Activated CD8-positive, alpha-beta T cell treated with anti-CD3 and anti-CD28 coated beads for 36 hours (primary cell): ENCODE data around the gene UBA3. TPM values are rescaled to one million over a fixed set of nuclear protein-coding genes. Genes with fewer than 3 reads are reported as not detected.

Experiments
- ATAC-seq: fragments of 200-7000 bp; cut with Tn5 transposase; one replicate; pipeline ENCODE4 v1.10.0; 2021; ENCODE audit warnings: mild to moderate bottlenecking, moderate library complexity
- CTCF ChIA-PET: fragments of 350-600 bp; sonication (Branson Sonifier 250); formaldehyde crosslinking; loops from one replicate; lab custom pipeline; 2021; ENCODE audit warnings: antibody characterized with exemption; lab: Charles Lee
- POLR2A ChIA-PET: fragments of 350-600 bp; sonication (Branson Sonifier 250); formaldehyde crosslinking; loops from one replicate; lab custom pipeline; 2021; ENCODE audit warnings: antibody characterized with exemption; lab: Charles Lee
- DNase-seq: peaks from one replicate; pipeline ENCODE4 v3.0.0-alpha.2; 2020
- H3K27ac Mint-ChIP-seq: one replicate; pipeline ENCODE4 v1.8.0; 2021; ENCODE audit warnings: mild to moderate bottlenecking, mixed read lengths
- H3K27me3 Mint-ChIP-seq: one replicate; pipeline ENCODE4 v1.8.0; 2021; ENCODE audit warnings: mixed read lengths
- H3K36me3 Mint-ChIP-seq: one replicate; pipeline ENCODE4 v1.8.0; 2021; ENCODE audit warnings: low read depth, mixed read lengths
- H3K4me1 Mint-ChIP-seq: one replicate; pipeline ENCODE4 v1.8.0; 2021; ENCODE audit warnings: low read depth, mixed read lengths
- H3K4me3 Mint-ChIP-seq: one replicate; pipeline ENCODE4 v1.8.0; 2021; ENCODE audit warnings: mild to moderate bottlenecking, moderate library complexity, mixed read lengths
- H3K9me3 Mint-ChIP-seq: one replicate; pipeline ENCODE4 v1.8.0; 2021; ENCODE audit warnings: mixed read lengths
- intact Hi-C: fragments of 100-400 bp; cut with micrococcal nuclease; formaldehyde crosslinking; loops from one replicate; pipeline ENCODE4 v1.10.0; 2022
- total RNA-seq, 2 experiments: library from RNA; stranded (reverse); gene quantifications; one replicate each; pipeline ENCODE4 v1.2.3, GENCODE V29; 2021
- TF ChIP-seq, protein P1 (sequence below): fragments of 200-600 bp; IDR thresholded peaks from one replicate; pipeline ENCODE4 v1.8.0; 2022; ENCODE audit warnings: antibody characterized with exemption, mild to moderate bottlenecking

UBA3 gene
- total RNA-seq, 2 experiments from 2014 or later: 72.7 to 75.6 TPM

DNA sequence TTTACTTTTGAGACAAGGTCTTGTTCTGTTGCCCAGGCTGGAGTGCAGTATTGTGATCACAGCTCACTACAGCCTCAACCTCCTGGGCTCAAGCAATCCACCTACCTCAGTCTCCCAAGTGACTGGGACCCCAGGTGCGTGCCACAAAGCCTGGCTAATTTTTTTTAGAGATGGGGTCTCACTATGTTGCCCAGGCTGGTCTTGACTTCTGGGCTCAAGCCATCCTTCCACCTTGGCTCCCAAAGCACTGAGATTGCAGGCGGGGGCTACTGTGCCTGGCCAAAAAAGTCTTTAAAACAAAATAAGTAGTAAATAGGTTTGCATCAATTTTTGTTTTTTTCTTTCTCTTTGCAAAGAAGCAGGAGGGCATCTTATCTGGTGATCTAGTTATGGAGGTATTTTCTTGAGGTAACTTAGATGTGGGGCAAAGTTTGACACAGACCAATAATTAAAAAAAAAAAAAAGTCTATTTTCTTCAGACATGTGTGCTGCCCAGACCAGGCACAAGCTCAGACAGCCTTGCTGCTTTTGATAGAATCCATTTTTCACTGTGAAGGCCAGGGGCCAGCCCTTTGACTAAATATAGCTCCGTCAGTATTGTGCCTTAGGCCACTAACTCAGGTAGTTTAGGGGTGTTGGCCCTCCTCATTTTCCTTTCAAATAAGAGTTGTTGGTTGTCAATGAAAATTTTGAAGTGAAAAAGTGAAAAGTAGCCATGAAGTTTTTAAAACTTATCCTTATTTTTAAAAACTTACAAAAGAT is 7.0 kb upstream of the UBA3 start:
- H3K4me1 Mint-ChIP-seq: peaks cover 62% of the 10 kb centered on the region
- no peaks in the 10 kb centered on the region for H3K9me3 Mint-ChIP-seq
- intact Hi-C loops: no loop called here
- peak overlapping the region; percentile 99 for H3K4me3 Mint-ChIP-seq
- ChIA-PET CTCF (interaction anchor here (1.0 to 3.0 kb wide), 5 partner anchors 18 to 75 kb away, joined by 4 to 11 read pairs (median 4); partner anchors contain the start of gene TMF1), POLR2A (interaction anchor here (0.6 to 1.8 kb wide), 8 partner anchors 9 to 72 kb away, joined by 3 to 8 read pairs (median 3); no protein-coding TSS in a partner anchor)
- H3K36me3 Mint-ChIP-seq: peaks cover 40% of the 10 kb centered on the region
- TF ChIP-seq, protein P1, sequence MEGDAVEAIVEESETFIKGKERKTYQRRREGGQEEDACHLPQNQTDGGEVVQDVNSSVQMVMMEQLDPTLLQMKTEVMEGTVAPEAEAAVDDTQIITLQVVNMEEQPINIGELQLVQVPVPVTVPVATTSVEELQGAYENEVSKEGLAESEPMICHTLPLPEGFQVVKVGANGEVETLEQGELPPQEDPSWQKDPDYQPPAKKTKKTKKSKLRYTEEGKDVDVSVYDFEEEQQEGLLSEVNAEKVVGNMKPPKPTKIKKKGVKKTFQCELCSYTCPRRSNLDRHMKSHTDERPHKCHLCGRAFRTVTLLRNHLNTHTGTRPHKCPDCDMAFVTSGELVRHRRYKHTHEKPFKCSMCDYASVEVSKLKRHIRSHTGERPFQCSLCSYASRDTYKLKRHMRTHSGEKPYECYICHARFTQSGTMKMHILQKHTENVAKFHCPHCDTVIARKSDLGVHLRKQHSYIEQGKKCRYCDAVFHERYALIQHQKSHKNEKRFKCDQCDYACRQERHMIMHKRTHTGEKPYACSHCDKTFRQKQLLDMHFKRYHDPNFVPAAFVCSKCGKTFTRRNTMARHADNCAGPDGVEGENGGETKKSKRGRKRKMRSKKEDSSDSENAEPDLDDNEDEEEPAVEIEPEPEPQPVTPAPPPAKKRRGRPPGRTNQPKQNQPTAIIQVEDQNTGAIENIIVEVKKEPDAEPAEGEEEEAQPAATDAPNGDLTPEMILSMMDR: no peak
- peak overlapping the region; percentile 88 for H3K27ac Mint-ChIP-seq
- ATAC-seq: no peak
- no peaks in the 10 kb centered on the region for H3K27me3 Mint-ChIP-seq
- no peak for DNase-seq

DNA sequence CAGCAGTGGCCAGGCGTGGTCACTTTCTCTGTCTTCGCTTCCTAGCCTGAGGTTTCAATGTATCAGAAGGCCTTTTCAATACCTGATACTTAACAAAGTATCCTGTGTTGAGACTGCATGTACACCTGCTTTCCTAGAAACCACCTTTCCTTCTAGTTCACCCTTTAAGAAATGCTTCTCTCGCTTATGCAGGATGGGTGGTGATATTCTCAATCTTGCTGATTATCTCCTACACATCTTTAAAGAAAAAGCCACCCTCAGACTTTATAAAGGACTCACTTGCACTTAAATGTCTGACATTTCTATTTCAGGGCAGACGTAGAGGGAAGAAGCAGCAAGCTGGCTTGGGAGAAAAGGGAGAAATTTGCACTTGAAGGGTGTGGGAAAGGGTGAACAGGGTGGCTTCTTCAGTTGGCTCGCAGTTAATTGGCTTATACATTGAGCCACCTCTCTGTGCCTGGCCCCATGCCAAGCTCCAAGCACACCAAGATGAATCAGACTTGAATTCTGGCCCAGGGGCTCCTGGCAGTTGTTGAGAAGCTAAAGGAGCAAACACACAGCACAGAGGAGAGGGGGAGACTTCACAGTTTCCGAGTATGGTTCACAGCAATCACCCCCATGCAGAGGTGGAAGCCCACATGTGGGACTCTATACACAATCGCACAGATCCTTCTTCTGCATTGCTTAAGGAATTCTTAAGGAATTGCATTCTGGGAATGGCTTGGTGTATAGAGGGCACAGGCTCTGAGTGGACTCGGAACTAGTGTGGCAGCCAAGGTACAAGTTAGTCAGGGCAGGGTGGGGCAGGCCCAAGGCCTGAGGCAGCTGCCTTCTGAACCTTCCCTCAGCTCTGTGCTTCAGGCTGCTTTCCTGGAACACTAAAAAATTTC is 5.9 kb upstream of the UBA3 start:
- intact Hi-C loops: no loop called here

DNA sequence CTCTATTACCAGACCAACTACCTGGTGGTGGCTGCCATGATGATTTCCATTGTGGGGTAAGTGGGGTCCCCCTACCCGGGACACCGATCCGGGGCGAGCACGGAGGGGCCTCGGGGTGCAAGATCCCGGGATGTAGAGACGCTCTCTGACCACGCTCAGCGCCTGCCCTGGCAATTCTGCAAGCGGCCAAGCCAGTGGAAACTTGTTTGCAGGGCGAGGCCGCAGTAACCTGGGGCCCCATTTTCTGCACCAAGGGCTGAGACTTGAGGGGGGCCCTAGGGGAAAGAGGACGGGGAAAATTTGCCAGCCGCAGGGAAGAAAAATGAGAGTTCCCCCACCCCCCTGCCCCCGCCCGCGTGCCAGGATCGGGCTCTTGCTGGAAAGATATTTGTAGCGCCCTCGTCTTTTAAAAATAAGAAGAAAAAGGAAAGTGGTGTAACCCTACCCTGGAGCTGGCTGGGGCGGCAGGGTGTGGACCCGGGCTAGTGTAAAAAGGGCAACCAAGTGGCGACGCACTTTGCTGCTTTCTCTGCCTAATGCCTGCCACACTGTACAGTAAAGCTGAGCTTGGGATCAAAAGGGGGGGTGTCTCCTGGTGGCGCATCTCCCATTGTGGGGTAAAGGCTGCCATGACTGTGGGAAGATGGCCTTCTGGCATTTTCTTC is 5.1 kb upstream of the UBA3 start:
- no peaks in the 10 kb centered on the region for H3K27me3 Mint-ChIP-seq
- peak overlapping the region; percentile 99 for H3K4me3 Mint-ChIP-seq
- peak overlapping the region; percentile 98 for H3K27ac Mint-ChIP-seq
- H3K4me1 Mint-ChIP-seq: peaks cover 65% of the 10 kb centered on the region
- ChIA-PET POLR2A (interaction anchor here (0.8 to 4.0 kb wide), 4 partner anchors 10 to 33 kb away, joined by 3 to 29 read pairs (median 6); partner anchors contain the start of gene TMF1), CTCF (interaction anchor here (1.1 to 3.0 kb wide), 4 partner anchors 8 to 35 kb away, joined by 3 to 11 read pairs (median 5); partner anchors contain the start of gene TMF1)
- DNase-seq (peak; percentile 38), ATAC-seq (no peak)
- no peaks in the 10 kb centered on the region for H3K9me3 Mint-ChIP-seq
- H3K36me3 Mint-ChIP-seq: peaks cover 33% of the 10 kb centered on the region
- TF ChIP-seq, protein P1: no peak
- intact Hi-C loops: no loop called here

More for the DNA sequence above, 5.9 kb upstream of the UBA3 start:
- DNase-seq (peak; percentile 93), ATAC-seq (peak; percentile 39)
- ChIA-PET CTCF (interaction anchor here (0.9 to 3.0 kb wide), 2 partner anchors 29 to 34 kb away, joined by 3 to 11 read pairs; partner anchors contain the start of gene TMF1), POLR2A (interaction anchor here (0.7 to 4.0 kb wide), 10 partner anchors 9 to 35 kb away, joined by 3 to 29 read pairs (median 3); no protein-coding TSS in a partner anchor)
- peak overlapping the region; percentile 99 for H3K4me3 Mint-ChIP-seq
- H3K27ac Mint-ChIP-seq: peak overlapping the region; percentile 98
- H3K9me3 Mint-ChIP-seq: no peaks in the 10 kb centered on the region
- TF ChIP-seq, protein P1: no peak
- no peaks in the 10 kb centered on the region for H3K27me3 Mint-ChIP-seq
- H3K36me3 Mint-ChIP-seq: peaks cover 37% of the 10 kb centered on the region
- H3K4me1 Mint-ChIP-seq: peaks cover 65% of the 10 kb centered on the region

DNA sequence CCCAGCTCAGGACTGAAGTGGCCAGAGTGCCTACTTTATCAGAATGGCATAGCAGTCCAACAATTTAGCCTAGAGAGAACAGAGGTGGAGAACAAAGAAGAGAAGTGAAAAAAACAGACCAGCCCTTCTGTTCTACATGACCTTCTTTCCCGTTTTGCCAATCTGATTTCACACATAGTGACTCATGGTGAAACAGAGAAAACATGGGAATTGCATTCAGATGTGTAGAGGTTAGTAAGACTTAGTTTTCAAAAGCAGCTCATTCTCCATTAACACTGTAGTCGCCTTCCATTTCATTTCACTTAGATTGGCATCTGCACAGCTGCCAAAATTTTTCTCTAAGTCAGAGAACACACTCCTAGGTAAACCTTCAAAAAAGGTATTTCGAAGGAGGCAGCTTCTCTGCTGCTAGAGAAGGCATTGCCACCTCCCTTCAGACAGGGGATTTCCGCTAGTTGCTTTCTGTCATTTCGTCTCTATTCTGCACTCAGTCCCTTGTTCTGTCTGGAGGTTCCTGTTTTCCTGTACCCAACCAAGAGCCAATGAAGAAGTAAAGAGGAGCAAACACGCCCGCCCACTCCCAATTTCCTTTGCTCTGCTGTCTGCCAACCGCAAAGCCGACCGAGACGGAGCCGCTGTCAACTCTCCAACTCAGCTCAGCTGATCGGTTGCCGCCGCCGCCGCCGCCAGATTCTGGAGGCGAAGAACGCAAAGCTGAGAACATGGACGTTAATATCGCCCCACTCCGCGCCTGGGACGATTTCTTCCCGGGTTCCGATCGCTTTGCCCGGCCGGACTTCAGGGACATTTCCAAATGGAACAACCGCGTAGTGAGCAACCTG is 4.4 kb upstream of the UBA3 start, which contains the start of gene ARL6IP5:
Gene ARL6IP5, plus strand, starts transcription at position 612 of the 842 bp plus-strand sequence. Its CDS starts 111 bp downstream, at position 723.
- no peaks in the 10 kb centered on the region for H3K9me3 Mint-ChIP-seq
- peaks cover 27% of the 10 kb centered on the region for H3K36me3 Mint-ChIP-seq
- peaks cover 58% of the 10 kb centered on the region for H3K4me1 Mint-ChIP-seq

More for the DNA sequence above, 4.4 kb upstream of the UBA3 start, which contains the start of gene ARL6IP5:
- intact Hi-C loops: no loop called here
- ChIA-PET CTCF (interaction anchor here (1.1 to 3.0 kb wide), 4 partner anchors 9 to 36 kb away, joined by 3 to 11 read pairs (median 5); partner anchors contain the start of gene TMF1), POLR2A (interaction anchor here (0.9 to 4.0 kb wide), 7 partner anchors 7 to 114 kb away, joined by 3 to 29 read pairs (median 4); partner anchors contain the start of gene TMF1)
- H3K4me3 Mint-ChIP-seq: peak within 1 kb of the TSS; percentile 99
- H3K27me3 Mint-ChIP-seq: no peaks in the 10 kb centered on the region
- ATAC-seq (peak; percentile 54), DNase-seq (peak; percentile 97)
- TF ChIP-seq, protein P1: no peak
- peak within 1 kb of the TSS; percentile 98 for H3K27ac Mint-ChIP-seq
